Stimulated activated CD4-positive, alpha-beta T cell treated with anti-CD3 and anti-CD28 coated beads, Interleukin-4, amount 100 ng/mL, for 24 hours (primary cell): ENCODE results near the gene RASSF4.

Source experiments
- DNase-seq: peaks from one replicate; pipeline ENCODE4 v3.0.0-alpha.2; 2020

The RASSF4 gene

DNA sequence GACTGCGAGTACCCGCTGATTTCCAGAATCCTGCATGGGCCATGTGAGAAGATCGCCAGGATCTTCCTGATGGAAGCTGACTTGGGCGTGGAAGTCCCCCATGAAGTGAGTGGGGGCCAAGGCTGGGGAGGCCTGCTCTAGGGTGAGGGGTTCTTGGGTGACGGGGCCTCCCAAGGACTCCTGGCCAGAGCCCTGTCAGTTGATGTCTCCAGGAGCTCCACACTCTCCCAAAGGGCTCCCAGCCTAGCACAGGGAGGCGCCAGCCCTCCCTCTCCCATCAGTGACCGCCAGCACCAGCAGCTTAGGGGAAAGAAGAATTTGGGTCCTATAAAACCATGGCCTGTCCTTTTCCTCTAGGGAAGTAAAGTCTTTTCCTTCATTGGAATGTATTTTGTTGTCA, 31.4 kb downstream of the RASSF4 start:
- no peak for DNase-seq

DNA sequence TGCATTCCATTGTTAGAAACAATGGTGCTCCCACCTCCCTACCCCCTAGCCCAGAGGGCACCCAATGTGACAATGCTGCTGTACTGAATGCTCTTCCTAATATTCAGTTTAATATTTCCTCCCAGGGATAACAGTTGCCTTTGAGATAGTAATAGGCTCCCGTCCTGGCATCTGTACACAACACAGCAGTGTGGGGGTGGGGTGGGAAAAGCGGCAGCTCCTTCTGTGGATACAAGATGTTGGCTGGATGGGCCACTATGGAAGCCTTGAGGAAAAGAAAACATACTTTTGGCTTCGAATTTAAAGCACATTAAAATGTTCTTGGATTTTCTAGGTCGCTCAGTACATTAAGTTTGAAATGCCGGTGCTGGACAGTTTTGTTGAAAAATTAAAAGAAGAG, 32.0 kb downstream of the RASSF4 start:
- DNase-seq = no peak

DNA sequence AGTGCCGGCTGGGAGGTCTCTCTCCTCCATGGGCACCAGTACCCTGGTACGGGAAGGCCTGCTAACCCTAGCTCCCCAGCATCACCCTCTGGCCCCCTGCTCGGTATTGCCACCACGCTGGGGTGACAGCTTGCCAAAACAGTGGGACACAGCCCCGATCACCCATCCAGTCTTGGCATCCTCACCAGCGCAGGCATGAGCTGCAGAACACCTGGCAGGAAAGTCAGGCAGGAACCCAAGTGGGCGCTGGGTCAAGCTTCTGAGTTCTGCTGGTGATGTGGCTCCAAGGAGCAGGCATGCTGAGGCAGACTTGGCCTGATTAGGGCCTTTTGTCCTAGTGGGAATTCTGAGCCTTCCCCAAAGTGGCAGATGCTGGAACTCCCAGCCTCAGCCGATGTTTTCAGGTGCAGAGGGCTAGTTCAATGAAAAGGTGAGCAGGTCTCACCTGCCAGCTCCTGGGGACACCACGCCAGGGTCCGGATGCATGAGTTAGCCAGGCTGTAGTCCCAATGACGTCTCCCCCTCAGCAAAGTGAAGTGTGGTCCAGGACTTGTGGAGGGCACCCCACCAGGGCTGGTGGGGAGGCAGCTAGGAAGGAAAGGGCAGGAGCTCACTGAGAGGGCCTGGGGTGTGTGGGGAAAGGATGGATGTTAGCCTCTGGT, 32.6 kb downstream of the RASSF4 start:
- DNase-seq = no peak

DNA sequence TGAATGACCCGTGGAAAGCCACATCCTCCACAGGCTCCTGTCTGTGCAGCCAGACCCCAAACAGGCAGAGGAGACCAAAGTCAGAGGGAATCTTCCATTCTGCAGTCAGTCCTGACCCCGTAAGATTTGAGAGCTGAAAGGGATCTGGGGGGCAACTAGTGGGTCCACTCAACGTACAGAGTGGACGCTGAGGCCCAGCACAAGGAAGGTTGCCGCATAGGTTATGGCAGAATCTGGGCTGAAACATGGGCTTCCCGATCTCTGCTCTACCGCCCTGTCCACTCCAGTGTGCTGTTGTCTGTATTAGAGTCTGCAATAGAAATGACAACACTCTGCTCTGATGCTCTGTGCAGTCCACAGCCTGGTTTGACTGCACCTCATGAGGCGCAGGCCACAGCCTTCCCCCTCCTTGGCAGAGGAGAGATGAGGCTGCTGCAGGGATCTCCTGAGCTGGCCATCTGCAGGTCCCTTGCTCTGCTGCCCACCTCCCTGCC, 33.2 kb downstream of the RASSF4 start:
- DNase-seq = no peak

DNA sequence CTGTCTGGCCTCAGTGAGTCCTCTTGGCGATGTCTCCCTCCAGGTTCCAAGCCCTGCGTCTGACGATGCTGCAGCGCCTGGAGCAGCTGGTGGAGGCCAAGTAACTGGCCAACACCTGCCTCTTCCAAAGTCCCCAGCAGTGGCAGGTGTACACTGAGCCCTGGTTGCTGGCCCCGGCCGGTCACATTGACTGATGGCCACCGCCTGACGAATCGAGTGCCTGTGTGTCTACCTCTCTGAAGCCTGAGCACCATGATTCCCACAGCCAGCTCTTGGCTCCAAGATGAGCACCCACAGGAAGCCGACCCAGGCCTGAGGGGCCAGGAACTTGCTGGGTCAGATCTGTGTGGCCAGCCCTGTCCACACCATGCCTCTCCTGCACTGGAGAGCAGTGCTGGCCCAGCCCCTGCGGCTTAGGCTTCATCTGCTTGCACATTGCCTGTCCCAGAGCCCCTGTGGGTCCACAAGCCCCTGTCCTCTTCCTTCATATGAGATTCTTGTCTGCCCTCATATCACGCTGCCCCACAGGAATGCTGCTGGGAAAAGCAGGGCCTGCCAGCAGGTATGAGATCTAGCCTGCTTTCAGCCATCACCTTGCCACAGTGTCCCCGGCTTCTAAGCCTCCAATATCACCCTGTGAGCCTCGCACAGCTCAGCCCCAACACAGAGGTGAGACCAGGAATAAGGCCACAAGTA, 33.8 kb downstream of the RASSF4 start:
- DNase-seq = no peak

DNA sequence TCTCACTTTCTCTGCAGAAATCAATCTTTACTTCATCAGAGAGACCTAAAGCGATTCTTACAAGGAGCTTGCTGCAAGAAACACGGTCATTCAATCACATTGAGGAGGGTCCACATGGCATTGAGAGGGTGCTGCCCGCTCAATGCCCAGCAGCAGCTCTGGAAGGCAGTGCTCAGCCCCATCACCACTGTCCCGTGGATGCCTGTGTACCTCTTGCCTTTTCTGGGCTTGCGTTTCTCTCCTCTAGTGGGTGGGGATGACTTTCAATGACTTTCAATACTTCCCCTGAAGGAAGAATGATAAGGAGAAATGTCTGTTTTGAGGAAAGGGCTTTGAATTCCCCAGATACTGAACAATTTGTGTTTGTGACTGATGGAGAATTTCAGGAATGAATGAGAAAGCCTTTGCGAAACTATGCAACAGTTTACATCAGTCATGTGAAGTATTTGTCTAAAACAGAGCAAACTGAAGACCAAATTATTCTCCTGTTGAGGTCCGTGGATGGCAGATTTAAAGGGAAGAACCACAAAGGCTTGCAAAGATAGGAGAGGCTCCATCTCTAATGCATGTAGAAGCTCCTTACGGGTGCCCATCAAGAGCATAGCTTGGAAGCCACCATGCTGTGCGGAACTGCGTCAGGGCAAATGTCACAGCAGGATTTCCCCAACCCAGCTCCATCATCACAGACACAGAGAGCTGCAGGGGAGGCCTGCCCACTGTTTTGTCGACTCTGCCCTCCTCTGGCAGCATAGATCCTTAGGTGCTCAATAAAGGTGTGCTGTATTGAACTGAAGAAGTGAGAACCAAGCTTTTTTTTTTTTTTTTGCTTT, 34.5 kb downstream of the RASSF4 start:
- no peak for DNase-seq

DNA sequence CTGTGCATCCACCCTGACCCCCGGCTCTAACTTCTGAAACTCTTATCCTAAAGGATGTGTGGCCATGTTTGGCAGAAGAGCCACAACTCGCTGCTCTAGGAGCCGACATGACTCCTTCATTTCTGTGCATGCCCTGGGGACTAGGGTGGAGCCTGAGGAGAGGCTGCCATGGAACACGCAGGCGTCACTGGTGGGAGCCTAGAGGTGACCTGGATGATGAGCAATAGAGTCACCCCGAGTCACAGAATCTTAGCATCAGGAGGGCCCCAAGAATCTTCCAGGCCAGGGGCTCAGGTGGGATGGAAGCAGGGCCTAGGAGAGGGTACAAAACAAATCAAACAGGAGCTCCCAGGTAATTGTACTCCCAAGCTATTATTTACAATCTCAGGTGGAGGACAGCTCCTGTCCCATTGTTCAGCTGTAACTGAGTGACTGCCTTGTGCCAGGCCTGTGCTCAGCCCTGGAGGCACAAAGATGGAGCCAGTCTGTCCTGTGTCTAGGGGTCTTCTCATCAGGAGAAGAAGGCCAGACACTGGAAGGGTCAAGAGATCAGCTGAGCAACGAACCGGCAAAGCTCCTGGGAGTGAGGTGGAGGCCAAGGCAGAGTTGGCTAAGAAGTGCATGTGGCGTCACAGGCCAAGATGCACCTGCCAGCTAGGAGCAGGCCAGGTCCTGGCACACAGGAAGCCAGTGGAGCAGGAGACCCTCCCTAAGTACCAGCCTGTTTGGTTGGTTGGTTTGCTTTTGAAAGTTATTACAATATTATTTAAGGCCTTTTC, 35.3 kb downstream of the RASSF4 start:
- no peak for DNase-seq

DNA sequence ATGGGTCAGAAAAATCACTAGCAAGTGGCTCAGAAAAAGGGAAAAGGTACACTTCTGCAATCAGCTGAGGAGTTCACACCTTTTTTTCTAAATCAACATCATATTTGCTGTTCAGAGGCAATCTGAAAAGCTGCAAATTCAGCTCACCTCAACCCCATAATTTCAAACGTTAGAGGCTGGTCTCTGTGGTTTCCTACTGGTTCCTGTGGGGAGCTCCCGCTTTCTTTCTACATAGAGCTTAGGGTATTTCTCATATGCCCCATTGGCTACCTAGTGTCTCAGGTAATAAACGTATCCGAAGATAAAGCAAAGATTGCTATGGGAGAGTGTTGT, 35.9 kb downstream of the RASSF4 start:
- DNase-seq = no peak

DNA sequence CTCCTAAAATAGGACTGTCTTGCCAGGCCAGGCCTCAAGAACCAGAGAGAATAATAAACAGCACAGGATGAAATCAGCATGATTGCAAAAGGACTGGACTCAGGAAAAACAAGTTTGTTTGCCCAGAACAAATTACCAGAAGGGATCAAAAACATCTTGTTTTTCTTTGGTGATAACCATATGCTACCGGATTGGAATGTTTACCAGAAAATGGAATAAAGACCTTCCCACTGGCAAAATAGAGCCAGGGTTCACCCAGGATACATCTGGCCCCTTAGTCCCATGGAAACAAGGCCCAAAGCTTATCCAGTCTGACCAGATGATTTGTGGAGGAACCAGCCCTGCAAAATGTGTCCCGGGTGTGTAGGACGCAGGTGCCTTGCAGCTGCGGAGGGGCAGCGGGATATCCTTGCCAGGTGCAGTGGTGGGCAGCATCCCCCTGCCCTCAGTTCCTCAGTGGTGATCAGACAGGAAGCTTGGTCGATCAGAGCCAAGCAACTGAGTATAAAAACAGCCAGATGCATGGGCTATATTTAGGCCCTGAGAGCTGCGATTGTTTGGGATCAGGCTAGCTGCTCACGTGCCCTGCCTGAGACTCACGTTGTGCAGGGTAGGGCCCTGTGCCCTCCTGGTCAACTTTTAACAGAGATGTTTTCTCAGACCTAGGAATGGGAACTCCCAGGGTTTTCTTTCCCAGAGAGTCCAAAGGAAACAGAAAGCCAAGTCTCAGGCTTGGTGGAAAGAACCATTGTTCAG, 36.5 kb downstream of the RASSF4 start:
- DNase-seq = no peak

DNA sequence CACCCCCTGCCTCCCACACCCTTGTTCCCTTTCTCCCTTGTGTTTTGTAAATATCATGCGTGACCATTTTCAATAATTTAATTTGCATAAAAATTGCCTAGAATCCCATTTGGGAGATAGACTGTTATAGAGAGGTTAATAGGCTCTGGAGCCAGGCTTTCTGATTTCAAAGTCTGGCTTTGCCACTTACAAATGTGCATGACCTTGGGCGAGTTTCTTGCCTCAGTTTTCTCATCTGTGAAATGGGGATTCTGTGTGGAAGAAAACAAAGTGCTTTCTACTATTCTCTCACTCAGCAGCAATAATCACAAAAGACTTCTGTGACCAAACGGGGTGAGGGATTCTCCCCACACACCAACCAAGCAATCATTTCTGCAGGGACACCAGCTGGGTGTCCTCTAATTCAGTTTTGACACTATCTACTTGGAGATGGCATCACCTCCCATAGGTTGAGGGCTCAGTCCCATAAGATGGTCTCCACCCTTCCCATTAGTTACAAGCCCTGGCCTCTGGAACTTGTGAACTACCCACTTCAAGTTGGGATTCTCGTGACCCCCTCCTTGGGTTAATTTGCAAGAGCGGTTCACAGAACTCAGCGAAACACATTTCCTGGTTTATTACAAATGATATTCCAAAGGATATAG, 37.6 kb downstream of the RASSF4 start:
- DNase-seq = no peak

DNA sequence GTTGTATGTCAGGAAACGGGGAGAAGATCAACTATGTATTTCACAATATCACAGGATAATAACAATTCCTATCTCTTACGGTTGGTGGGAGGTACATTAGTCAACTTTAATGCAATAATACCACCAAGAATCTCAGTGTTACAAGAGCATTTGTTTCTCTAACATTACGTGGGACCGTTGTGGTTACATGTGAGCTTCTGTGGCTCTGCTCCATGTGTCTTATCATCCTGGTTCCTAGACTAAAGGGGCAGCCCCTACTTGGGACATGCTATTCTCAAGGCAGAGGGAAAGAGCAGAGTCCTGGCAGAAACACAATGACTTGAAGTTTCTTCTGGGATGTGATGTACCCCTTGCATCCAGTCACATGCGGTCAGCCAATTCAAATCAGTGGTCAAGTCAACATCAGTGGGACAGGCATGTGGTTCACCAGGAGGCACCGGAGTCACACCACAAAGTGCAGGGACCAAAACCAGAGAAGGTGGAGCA, 38.6 kb downstream of the RASSF4 start:
- DNase-seq = no peak

DNA sequence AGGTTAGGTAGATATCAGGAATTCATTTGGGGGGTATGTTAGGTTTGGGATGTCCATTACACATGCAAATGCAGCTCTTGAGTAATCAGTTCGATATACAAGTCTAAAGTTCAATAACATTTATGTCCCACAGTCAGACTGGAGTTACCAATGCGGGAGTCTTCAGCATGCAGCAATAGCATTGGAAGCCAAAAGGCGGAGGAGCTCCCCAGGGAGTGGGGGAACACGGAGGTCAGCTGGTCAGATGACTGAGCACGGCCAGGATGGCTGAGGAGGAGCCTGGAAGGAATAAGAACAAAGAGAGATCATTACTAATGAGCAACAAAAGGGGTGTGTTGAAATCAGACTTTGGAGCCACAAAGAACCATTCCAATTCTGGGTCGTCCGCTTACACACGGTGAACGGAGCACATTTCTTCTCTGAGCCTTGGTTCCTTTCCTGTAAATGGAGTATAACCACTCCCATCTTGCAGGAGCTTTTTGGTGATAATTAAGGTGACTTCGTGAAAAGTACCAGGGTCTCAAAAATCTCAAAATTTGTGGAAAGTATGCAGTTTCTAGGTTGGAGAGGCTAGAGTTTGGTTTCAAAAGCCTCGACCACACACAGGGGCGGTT, 40.6 kb downstream of the RASSF4 start:
- DNase-seq = no peak

DNA sequence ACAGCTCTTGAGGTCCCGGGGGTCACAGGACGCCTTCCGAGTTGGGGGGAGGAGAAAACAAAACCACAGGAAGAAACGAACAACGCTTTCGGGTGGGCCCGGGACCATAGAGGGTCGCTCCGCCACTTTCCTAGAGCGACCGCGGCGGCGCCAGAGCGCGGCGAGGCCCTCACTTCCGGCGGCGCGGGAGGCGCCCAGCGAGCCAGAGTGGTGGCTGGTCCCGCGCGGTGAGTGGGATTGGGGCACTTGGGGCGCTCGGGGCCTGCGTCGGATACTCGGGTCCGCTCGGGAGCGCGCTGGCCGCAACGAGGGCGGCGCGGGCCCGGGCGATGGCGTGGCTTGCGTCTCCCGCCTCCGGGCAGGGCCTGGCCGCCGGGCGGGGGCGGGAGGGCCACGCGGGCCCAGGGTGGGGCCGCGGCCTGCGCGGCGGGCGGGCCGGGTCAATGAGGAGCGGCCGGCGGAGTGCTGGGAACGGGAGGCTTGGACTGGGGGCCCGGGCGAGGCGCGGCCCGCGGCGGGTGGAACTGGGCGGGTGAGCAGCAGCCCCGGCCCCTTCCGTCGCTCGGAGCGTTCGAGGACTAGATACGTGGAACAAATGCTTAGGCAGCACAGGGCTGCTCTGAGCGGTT, 41.3 kb downstream of the RASSF4 start, which contains the start of gene ZNF22:
Gene ZNF22 (plus strand): TSS at position 172 of the 629 bp plus-strand sequence. CDS start 2,446 bp downstream, outside the sequence.
- DNase-seq = peak; percentile 58

DNA sequence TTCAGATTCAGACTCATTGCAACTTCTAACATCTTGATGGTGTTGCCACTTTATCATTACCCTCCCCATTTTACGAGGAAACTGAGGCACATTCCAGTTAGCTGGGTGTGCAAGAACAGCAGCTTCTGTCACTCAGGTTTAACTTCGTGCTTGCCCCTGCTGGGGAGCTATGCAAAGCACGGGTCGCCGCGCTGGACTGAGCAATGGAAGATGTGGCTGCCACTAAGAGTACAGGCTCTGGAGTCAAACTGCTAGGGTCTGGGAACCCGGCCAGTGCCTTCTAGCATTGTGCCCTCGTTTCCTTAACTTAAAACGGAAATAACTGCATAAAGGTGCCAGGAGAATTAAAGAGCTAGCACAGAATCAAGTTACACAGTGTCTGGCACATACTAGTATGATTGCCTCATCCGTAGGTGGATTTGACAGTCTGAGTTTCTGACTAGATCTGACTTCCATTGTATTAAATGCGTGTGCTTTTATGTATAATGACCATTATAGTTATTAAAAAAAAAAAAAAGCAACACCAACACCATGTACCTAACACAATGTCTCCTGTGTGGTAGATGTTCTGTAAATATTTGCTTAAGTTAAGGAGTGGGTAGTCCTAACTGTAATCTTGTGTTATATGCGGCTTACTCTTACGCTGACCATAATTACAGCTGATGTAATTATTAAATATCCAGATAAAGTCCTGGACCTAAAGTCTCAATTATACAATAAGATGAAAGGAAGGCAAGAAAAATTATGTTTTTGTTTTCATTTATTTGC, 42.0 kb downstream of the RASSF4 start:
- DNase-seq = peak; percentile 51

DNA sequence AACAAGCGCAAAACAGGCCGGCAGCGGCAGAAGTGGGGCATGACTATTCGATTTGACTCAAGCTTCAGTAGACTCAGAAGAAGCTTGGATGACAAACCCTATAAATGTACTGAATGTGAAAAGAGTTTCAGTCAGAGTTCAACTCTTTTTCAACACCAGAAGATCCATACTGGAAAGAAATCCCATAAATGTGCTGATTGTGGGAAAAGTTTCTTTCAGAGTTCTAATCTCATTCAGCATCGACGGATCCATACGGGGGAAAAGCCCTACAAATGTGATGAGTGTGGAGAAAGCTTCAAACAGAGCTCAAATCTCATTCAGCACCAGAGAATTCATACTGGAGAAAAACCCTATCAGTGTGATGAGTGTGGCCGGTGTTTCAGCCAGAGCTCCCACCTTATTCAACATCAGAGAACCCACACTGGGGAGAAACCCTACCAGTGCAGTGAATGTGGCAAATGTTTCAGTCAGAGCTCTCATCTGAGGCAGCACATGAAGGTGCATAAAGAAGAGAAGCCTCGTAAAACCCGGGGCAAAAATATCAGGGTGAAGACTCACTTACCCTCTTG, 43.9 kb downstream of the RASSF4 start:
- DNase-seq = no peak

DNA sequence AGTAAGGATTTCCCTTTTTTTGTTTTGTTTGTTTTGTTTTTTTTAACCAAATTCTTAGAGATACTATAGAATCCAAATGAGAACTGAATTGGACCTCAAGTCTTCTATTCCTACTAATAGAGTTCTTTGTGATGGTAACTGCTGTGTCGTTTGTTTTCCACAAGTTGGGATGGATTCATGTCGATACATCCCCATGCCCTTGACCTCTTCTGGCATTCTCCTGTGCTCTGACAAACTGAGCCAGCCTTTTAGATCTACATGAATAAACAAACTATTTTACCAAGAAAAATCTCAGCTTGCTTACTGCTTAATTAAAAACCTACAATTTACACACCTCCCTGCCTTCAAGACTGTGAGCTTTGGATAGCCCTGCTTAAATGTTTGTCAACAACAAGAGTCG, 45.1 kb downstream of the RASSF4 start:
- DNase-seq = no peak

DNA sequence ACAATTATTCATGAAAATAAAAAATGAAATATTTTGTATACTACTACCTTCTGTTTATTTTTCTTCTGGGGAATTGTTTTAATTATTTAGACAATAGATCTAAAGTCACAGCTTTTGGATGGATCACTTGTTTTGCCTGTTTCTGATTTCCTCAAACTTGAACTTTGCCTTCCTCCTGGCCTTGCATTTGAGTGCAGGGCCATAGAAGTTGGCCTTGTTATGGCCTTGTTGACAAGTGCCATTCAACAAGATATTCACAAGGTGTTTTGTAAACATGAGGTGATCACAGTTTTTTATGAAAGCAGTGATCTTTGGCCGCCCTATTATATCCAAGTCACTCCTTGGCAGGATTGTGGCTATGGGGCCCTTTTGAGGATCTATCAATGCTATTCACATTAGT, 45.7 kb downstream of the RASSF4 start:
- no peak for DNase-seq

DNA sequence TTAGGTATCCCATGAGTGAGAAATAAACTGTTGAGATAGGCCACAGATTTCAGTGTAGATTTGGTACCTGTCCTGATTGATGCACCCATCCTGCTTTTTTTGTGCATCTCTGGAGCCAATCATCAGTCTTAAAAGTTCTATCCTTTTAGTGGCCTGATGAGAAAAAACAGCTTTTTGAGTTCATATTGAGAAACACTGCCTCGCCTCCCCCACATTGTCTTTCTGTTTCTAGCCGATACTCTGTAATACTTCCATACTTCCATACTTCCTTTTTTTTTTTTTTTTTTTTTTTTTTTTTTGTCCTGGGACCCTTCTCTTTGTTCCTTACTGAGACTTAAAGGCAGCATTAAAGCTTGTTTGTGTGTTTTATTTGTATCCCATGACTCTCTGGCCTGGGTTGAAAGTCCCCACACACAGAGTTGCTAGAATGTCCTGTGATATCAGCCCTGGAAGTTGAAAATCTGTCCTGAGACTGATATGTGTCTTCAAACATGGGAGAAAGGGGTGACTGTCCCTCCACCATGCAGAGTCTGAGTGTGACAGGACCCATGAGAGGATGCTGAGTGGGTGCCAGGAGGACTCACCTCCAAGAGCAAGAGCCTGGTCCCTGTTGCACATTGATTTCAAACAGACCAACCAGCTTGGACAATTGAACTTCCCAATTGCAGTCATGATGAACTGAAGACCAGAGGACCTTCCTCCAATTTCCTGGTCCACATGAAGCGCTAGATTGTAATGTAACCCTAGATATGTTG, 46.9 kb downstream of the RASSF4 start:
- DNase-seq = no peak
